HEK293T (cell line): ENCODE data around the gene SETD4.

Source experiments
- ARNT ChIP-seq: fragments of 450-650 bp; IDR thresholded peaks from 2 replicates; pipeline ENCODE4 v1.6.1; 2017; ENCODE audit warnings: mild to moderate bottlenecking
- BHLHE40 ChIP-seq: fragments of 450-650 bp; IDR thresholded peaks from 2 replicates; pipeline ENCODE4 v1.6.1; 2016; ENCODE audit warnings: mild to moderate bottlenecking, moderate library complexity, borderline replicate concordance
- CTBP1 ChIP-seq: fragments of 450-650 bp; IDR thresholded peaks from 2 replicates; pipeline ENCODE4 v1.6.1; 2016; ENCODE audit warnings: borderline replicate concordance
- ELF4 ChIP-seq: fragments of 450-650 bp; IDR thresholded peaks from 2 replicates; pipeline ENCODE4 v1.6.1; 2017; ENCODE audit warnings: antibody characterized with exemption
- FOXK2 ChIP-seq: fragments of 450-650 bp; IDR thresholded peaks from 2 replicates; pipeline ENCODE4 v1.6.1; 2016; ENCODE audit warnings: mild to moderate bottlenecking
- FOXM1 ChIP-seq: fragments of 450-650 bp; IDR thresholded peaks from 2 replicates; pipeline ENCODE4 v1.6.1; 2017; ENCODE audit warnings: mild to moderate bottlenecking, borderline replicate concordance
- NFRKB ChIP-seq: fragments of 450-650 bp; IDR thresholded peaks from 2 replicates; pipeline ENCODE4 v1.6.1; 2016; ENCODE audit warnings: mild to moderate bottlenecking, moderate library complexity
- SP1 ChIP-seq: fragments of 450-650 bp; IDR thresholded peaks from 2 replicates; pipeline ENCODE4 v1.6.1; 2017
- SUZ12 ChIP-seq: fragments of 450-650 bp; IDR thresholded peaks from 2 replicates; pipeline ENCODE4 v1.6.1; 2016; ENCODE audit warnings: mild to moderate bottlenecking
- ZNF384 ChIP-seq: fragments of 450-650 bp; IDR thresholded peaks from 2 replicates; pipeline ENCODE4 v1.6.1; 2016

DNA sequence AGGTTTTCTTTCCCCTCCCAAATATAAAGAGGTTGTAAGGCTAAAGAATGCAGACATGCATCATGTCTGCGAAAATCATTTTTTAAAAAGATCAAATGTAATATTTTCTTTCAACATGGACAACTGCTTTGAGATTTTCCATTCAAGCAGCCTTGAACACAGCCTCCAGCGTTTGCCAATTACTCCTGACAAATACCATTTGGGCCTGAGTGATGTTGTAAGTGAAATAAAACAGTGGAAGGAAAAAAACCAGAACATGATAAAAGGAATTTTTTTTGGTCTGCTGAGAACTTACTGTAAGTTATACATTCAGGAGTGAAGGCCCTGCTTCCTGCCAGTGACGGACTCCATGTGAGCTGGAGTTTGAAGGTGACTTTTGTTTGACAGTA lies 37.2 kb downstream of the SETD4 start:
- TF ChIP-seq CTBP1 (no peak), ARNT (no peak), SP1 (no peak), SUZ12 (no peak), FOXM1 (no peak), BHLHE40 (no peak), FOXK2 (no peak), NFRKB (no peak), ELF4 (no peak), ZNF384 (no peak)
